K562 (cell line): ENCODE results near the gene NECTIN2. TPM values are rescaled to one million over a fixed set of nuclear protein-coding genes. Genes with fewer than 3 reads are reported as not detected.

Source experiments
- ARID2 ChIP-seq: fragments of 450-650 bp; IDR thresholded peaks from 2 replicates; pipeline ENCODE4 v1.6.1; 2017; ENCODE audit warnings: antibody characterized with exemption, mild to moderate bottlenecking
- CEBPG ChIP-seq, 3 experiments: fragments of 200-800 bp in 1 of 3; sonication (Bioruptor generic) in 1 of 3; sonication (generic) in 1 of 3; formaldehyde crosslinking in 1 of 3; IDR thresholded peaks in 2 of 3; conservative IDR thresholded peaks in 1 of 3; 2 replicates each; pipeline versions ENCODE4 v1.6.1 to v1.8.0; 2016 to 2022; ENCODE audit warnings: missing compliant biosample characterization in 2 of 3, missing genetic modification characterization in 2 of 3, mild to moderate bottlenecking in 1 of 3, missing genetic modification reagents in 1 of 3
- CHD2 ChIP-seq: IDR thresholded peaks from 2 replicates; pipeline ENCODE4 v1.6.1; 2011; ENCODE audit warnings: low read depth, low read length
- HDAC8 ChIP-seq: fragments of 450-650 bp; IDR thresholded peaks from 2 replicates; pipeline ENCODE4 v1.6.1; 2016; ENCODE audit warnings: mild to moderate bottlenecking, missing genetic modification characterization, moderate library complexity, missing compliant biosample characterization
- HMG20B ChIP-seq: fragments of 250-450 bp; sonication (Bioruptor Pico); IDR thresholded peaks from 2 replicates; pipeline ENCODE4 v1.5.0; 2021; ENCODE audit warnings: mild to moderate bottlenecking
- HMGN3 ChIP-seq: IDR thresholded peaks from 2 replicates; pipeline ENCODE4 v1.6.1; 2011; ENCODE audit warnings: borderline replicate concordance, low read depth, mild to moderate bottlenecking, mixed read lengths, low read length; ENCODE audit not compliant: insufficient read length; ENCODE audit errors: extremely low read depth
- KLF16 ChIP-seq: IDR thresholded peaks from 2 replicates; pipeline ENCODE4 v1.6.1; 2016; ENCODE audit warnings: antibody characterized with exemption
- LCOR ChIP-seq: sonication (generic); formaldehyde crosslinking; IDR thresholded peaks from 2 replicates; pipeline ENCODE4 v1.8.0; 2022; ENCODE audit warnings: mild to moderate bottlenecking, missing genetic modification reagents
- MYNN ChIP-seq, 2 experiments: sonication (generic); formaldehyde crosslinking in 1 of 2; IDR thresholded peaks; 2 replicates each; pipeline versions ENCODE4 v1.5.0 to v1.6.1; 2016 to 2020; ENCODE audit warnings: antibody characterized with exemption in 1 of 2, missing genetic modification reagents in 1 of 2
- NFYB ChIP-seq: IDR thresholded peaks from 2 replicates; pipeline ENCODE4 v1.6.1; 2011; ENCODE audit warnings: mild to moderate bottlenecking, moderate library complexity; ENCODE audit not compliant: insufficient read length; ENCODE audit errors: extremely low read depth
- PTRF ChIP-seq: fragments of 450-650 bp; IDR thresholded peaks from 2 replicates; pipeline ENCODE4 v1.6.1; 2016; ENCODE audit warnings: mild to moderate bottlenecking, missing genetic modification characterization, missing compliant biosample characterization
- TBP ChIP-seq: optimal IDR thresholded peaks from 2 replicates; pipeline ENCODE3; 2011; ENCODE audit warnings: low read depth, low read length, improper control_type of control experiment
- YY1 ChIP-seq, 3 experiments: IDR thresholded peaks; 2 replicates each; pipeline ENCODE4 v1.6.1; 2011; ENCODE audit warnings: low read length in 2 of 3, mild to moderate bottlenecking in 2 of 3, moderate library complexity in 2 of 3, borderline replicate concordance in 1 of 3, control low read depth in 1 of 3, low read depth in 1 of 3; ENCODE audit not compliant: insufficient read depth in 3 of 3, insufficient replicate concordance in 2 of 3, control insufficient read depth in 1 of 3, insufficient read length in 1 of 3; ENCODE audit errors: extremely low read depth in 1 of 3
- ZBTB7A ChIP-seq: IDR thresholded peaks from 2 replicates; pipeline ENCODE4 v1.6.1; 2011; ENCODE audit warnings: low read depth, mild to moderate bottlenecking, low read length, moderate library complexity, borderline replicate concordance; ENCODE audit not compliant: control insufficient read depth
- ZNF384 ChIP-seq: IDR thresholded peaks from 2 replicates; pipeline ENCODE4 v1.6.1; 2012; ENCODE audit warnings: low read depth, low read length, improper control_type of control experiment
- ZNF75A ChIP-seq: fragments of 450-650 bp; formaldehyde crosslinking; IDR thresholded peaks from 2 replicates; pipeline ENCODE4 v1.4.0; 2020; ENCODE audit warnings: mild to moderate bottlenecking
- ZNF780A ChIP-seq: fragments of 250-450 bp; sonication (Bioruptor Pico); IDR thresholded peaks from 2 replicates; pipeline ENCODE4 v1.5.0; 2021; ENCODE audit warnings: mild to moderate bottlenecking
- polyA plus RNA-seq, 8 experiments: library from polyadenylated mRNA; depleted of rRNA in 4 of 8; stranded (reverse) in 5 of 8; unstranded in 3 of 8; fragments of >200 nt; fragmentation: Nextera tagmentation in 2 of 8; fragmentation: Illumina TruSeq in 1 of 8; extraction: Ambion mirVana in 2 of 8; extraction: Trizol in 1 of 8; gene quantifications; 2 replicates each; pipeline versions ENCODE4 v1.2.1 to v1.2.3, GENCODE V29; 2011 to 2014; ENCODE audit warnings: inconsistent platforms in 1 of 8, missing spikeins in 1 of 8
- total RNA-seq, 7 experiments: library from RNA; depleted of rRNA in 6 of 7; stranded (reverse); fragments of >200 nt in 6 of 7; fragmentation: Illumina TruSeq in 2 of 7; extraction: Trizol in 2 of 7; gene quantifications; 2 replicates each; pipeline versions ENCODE4 v1.2.1 to v1.2.3, GENCODE V29; 2011 to 2021; ENCODE audit warnings: low replicate concordance in 1 of 7
- TF ChIP-seq, protein P1 (sequence below): sonication (generic); formaldehyde crosslinking; IDR thresholded peaks from 2 replicates; pipeline ENCODE4 v1.4.0; 2020; ENCODE audit warnings: mild to moderate bottlenecking, missing genetic modification reagents
- TF ChIP-seq, protein P2 (sequence below): fragments of 250-450 bp; sonication (Bioruptor Pico); IDR thresholded peaks from 2 replicates; pipeline ENCODE4 v1.4.0; 2020
- TF ChIP-seq, protein P3 (sequence below): sonication (generic); formaldehyde crosslinking; IDR thresholded peaks from 2 replicates; pipeline ENCODE4 v1.8.0; 2022; ENCODE audit warnings: missing genetic modification reagents, mild to moderate bottlenecking, borderline replicate concordance
- TF ChIP-seq, protein P4 (sequence below): fragments of 200-800 bp; sonication (Bioruptor generic); IDR thresholded peaks from 2 replicates; pipeline ENCODE4 v1.6.1; 2017; ENCODE audit warnings: missing genetic modification characterization, missing compliant biosample characterization

NECTIN2 gene
- total and polyA plus RNA-seq, 9 of the 15 experiments (the other 6 are each of a cell fraction or from before 2014, with no cell fraction given), result 3.9 to 94.9 (median 34.9) TPM

DNA sequence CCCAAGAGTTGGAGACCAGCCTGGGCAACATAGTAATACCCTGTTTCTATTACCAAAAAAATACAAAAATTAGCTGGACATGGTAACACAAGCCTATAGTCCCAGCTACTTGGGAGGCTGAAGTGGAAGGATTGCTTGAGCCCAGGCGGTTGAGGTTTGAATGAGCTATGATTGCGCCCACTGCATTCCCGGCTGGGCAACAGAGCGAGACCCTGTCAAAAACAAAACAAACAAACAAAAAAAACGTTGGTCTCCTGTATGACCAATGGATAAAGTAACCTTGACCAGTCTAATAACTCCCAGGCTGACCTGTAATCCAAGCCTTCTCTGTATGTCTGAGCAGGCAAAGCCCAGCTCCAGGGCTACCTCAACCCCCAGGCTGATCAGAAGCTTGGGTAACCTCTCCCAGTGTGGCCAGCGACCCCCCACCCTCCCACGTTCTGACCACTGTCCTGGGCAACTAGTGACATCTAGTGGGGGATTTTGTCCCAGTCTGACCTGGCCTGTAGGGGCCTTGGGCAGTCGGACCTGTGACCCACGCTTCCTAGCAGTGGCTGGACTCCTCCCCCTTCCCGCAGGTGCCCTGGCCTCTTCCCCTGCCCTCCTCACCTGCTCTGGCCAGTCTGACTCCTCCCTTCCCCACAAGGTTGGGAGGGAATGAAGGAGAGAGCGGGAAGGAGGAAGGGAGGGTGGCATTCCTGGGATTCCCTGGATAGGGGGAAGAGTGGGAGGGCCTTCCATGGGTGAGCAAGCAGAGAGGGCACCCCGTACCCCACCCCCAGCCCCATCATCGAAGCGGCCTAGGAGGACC is 38.2 kb upstream of the NECTIN2 start (continued):
- no peak for TF ChIP-seq LCOR (CRISPR knock-in tag)
- no peak for TF ChIP-seq PTRF (tag)
- no peak for TF ChIP-seq ARID2
- TF ChIP-seq, protein P1, sequence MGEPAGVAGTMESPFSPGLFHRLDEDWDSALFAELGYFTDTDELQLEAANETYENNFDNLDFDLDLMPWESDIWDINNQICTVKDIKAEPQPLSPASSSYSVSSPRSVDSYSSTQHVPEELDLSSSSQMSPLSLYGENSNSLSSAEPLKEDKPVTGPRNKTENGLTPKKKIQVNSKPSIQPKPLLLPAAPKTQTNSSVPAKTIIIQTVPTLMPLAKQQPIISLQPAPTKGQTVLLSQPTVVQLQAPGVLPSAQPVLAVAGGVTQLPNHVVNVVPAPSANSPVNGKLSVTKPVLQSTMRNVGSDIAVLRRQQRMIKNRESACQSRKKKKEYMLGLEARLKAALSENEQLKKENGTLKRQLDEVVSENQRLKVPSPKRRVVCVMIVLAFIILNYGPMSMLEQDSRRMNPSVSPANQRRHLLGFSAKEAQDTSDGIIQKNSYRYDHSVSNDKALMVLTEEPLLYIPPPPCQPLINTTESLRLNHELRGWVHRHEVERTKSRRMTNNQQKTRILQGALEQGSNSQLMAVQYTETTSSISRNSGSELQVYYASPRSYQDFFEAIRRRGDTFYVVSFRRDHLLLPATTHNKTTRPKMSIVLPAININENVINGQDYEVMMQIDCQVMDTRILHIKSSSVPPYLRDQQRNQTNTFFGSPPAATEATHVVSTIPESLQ, result no peak
- 0 out of 2 replicates have a peak, but pooled peaks have one; percentile 16 for TF ChIP-seq ZNF384
- TF ChIP-seq, protein P2, sequence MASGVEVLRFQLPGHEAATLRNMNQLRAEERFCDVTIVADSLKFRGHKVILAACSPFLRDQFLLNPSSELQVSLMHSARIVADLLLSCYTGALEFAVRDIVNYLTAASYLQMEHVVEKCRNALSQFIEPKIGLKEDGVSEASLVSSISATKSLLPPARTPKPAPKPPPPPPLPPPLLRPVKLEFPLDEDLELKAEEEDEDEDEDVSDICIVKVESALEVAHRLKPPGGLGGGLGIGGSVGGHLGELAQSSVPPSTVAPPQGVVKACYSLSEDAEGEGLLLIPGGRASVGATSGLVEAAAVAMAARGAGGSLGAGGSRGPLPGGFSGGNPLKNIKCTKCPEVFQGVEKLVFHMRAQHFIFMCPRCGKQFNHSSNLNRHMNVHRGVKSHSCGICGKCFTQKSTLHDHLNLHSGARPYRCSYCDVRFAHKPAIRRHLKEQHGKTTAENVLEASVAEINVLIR (CRISPR knock-in tag), result no peak
- TF ChIP-seq, protein P3, sequence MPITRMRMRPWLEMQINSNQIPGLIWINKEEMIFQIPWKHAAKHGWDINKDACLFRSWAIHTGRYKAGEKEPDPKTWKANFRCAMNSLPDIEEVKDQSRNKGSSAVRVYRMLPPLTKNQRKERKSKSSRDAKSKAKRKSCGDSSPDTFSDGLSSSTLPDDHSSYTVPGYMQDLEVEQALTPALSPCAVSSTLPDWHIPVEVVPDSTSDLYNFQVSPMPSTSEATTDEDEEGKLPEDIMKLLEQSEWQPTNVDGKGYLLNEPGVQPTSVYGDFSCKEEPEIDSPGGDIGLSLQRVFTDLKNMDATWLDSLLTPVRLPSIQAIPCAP, result no peak
- TF ChIP-seq TBP, result no peak
- no peak for TF ChIP-seq NFYB
- TF ChIP-seq YY1 (IDR thresholded peaks at IDR 0.05; ENCODE audit: borderline replicate concordance in 1 of 3, control insufficient read depth in 1 of 3, extremely low read depth in 1 of 3, insufficient read depth in 3 of 3, insufficient read length in 1 of 3, insufficient replicate concordance in 2 of 3, low read depth in 1 of 3, low read length in 2 of 3), result no peak
- no peak for TF ChIP-seq CHD2
- no peak for TF ChIP-seq HDAC8
- peak; percentile 88 for TF ChIP-seq ZBTB7A
- TF ChIP-seq CEBPG (CRISPR knock-in tag; IDR thresholded peaks at IDR 0.05), result no peak
- no peak for TF ChIP-seq CEBPG (tag; conservative IDR thresholded peaks at IDR 0.05 in 1 of 2, IDR thresholded peaks at IDR 0.05 in 1 of 2)
- no peak for TF ChIP-seq HMG20B (CRISPR knock-in tag)
- no peak for TF ChIP-seq ZNF780A (CRISPR knock-in tag)
- no peak for TF ChIP-seq HMGN3
- TF ChIP-seq, protein P4, sequence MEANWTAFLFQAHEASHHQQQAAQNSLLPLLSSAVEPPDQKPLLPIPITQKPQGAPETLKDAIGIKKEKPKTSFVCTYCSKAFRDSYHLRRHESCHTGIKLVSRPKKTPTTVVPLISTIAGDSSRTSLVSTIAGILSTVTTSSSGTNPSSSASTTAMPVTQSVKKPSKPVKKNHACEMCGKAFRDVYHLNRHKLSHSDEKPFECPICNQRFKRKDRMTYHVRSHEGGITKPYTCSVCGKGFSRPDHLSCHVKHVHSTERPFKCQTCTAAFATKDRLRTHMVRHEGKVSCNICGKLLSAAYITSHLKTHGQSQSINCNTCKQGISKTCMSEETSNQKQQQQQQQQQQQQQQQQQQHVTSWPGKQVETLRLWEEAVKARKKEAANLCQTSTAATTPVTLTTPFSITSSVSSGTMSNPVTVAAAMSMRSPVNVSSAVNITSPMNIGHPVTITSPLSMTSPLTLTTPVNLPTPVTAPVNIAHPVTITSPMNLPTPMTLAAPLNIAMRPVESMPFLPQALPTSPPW (CRISPR knock-in tag), result 0 out of 2 replicates have a peak, but pooled peaks have one; percentile 10
- no peak for TF ChIP-seq MYNN (IDR thresholded peaks at IDR 0.05)
- no peak for TF ChIP-seq MYNN (CRISPR knock-in tag; IDR thresholded peaks at IDR 0.05)
- TF ChIP-seq KLF16, result 0 out of 2 replicates have a peak, but pooled peaks have one; percentile 23
- no peak for TF ChIP-seq ZNF75A
